ENCODE data around the gene IGF1R. TPM values are rescaled to one million over a fixed set of nuclear protein-coding genes. Genes with fewer than 3 reads are reported as not detected.

Gene IGF1R
- total and polyA plus RNA-seq, 2 of the 13 experiments (the other 11 are each of a cell fraction or from before 2014, with no cell fraction given) = 15.9 to 18.4 TPM

DNA sequence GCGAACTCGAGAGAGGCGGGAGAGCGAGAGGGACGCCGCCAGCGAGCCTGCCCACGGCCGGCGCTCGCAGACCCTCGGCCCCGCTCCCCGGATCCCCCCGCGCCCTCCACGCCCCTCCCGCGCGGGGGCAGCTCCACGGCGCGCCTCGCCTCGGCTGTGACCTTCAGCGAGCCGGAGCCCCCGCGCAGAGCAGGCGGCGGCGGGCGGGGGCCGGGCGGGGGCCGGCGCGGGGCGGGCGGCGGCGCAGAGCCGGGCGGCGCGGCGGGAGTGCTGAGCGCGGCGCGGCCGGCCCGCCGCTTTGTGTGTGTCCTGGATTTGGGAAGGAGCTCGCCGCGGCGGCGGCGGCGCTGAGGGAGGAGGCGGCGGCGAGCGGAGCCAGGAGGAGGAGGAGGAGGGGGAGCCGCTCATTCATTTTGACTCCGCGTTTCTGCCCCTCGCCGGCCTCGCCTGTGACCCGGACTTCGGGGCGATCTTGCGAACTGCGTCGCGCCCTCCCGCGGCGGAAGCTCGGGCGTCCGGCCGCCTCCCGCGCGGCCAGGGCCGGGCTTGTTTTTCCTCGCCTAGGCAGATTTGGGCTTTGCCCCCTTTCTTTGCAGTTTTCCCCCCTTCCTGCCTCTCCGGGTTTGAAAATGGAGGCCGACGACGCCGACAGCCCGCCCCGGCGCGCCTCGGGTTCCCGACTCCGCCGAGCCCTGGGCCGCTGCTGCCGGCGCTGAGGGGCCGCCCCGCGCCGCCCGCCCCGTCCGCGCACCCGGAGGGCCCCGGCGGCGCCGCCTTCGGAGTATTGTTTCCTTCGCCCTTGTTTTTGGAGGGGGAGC is 524 bp downstream of the IGF1R start (continued):
- TF ChIP-seq KDM5B (CRISPR knock-in tag; IDR thresholded peaks at IDR 0.05; ENCODE audit: borderline replicate concordance) (peak; percentile 42; the same call in 1 of the 2 replicates), TEAD2 (CRISPR knock-in tag; IDR thresholded peaks at IDR 0.05) (no peak), ZC3H13 (CRISPR knock-in tag; IDR thresholded peaks at IDR 0.05) (0 out of 2 replicates have a peak, but pooled peaks have one; percentile 50), SAP130 (CRISPR knock-in tag; IDR thresholded peaks at IDR 0.05; ENCODE audit: low read depth) (peak; percentile 56; the same call in 1 of the 2 replicates), RBFOX2 (IDR thresholded peaks at IDR 0.05; ENCODE audit: low read depth, low read length) (peak; percentile 71), ZNF747 (CRISPR knock-in tag; IDR thresholded peaks at IDR 0.05; ENCODE audit: borderline replicate concordance) (0 out of 2 replicates have a peak, but pooled peaks have one; percentile 30), POLR2A (IDR thresholded peaks at IDR 0.05; ENCODE audit: insufficient read depth in 1 of 2, low read depth in 2 of 2, low read length in 2 of 2) (0 out of 4 replicates have a peak, but pooled peaks have one; percentile 39 to 43), KLF9 (CRISPR knock-in tag; IDR thresholded peaks at IDR 0.05; ENCODE audit: low read depth) (no peak), ZNF790 (CRISPR knock-in tag; IDR thresholded peaks at IDR 0.05; ENCODE audit: borderline replicate concordance) (0 out of 2 replicates have a peak, but pooled peaks have one; percentile 33), ZFP82 (CRISPR knock-in tag; IDR thresholded peaks at IDR 0.05; ENCODE audit: borderline replicate concordance) (0 out of 2 replicates have a peak, but pooled peaks have one; percentile 17), ZNF296 (CRISPR knock-in tag; conservative IDR thresholded peaks at IDR 0.05) (no peak), NCOA1 (CRISPR knock-in tag; IDR thresholded peaks at IDR 0.05) (0 out of 2 replicates have a peak, but pooled peaks have one; percentile 10), YEATS4 (CRISPR knock-in tag; IDR thresholded peaks at IDR 0.05; ENCODE audit: borderline replicate concordance) (0 out of 2 replicates have a peak, but pooled peaks have one; percentile 6)
- TF ChIP-seq, protein P1, sequence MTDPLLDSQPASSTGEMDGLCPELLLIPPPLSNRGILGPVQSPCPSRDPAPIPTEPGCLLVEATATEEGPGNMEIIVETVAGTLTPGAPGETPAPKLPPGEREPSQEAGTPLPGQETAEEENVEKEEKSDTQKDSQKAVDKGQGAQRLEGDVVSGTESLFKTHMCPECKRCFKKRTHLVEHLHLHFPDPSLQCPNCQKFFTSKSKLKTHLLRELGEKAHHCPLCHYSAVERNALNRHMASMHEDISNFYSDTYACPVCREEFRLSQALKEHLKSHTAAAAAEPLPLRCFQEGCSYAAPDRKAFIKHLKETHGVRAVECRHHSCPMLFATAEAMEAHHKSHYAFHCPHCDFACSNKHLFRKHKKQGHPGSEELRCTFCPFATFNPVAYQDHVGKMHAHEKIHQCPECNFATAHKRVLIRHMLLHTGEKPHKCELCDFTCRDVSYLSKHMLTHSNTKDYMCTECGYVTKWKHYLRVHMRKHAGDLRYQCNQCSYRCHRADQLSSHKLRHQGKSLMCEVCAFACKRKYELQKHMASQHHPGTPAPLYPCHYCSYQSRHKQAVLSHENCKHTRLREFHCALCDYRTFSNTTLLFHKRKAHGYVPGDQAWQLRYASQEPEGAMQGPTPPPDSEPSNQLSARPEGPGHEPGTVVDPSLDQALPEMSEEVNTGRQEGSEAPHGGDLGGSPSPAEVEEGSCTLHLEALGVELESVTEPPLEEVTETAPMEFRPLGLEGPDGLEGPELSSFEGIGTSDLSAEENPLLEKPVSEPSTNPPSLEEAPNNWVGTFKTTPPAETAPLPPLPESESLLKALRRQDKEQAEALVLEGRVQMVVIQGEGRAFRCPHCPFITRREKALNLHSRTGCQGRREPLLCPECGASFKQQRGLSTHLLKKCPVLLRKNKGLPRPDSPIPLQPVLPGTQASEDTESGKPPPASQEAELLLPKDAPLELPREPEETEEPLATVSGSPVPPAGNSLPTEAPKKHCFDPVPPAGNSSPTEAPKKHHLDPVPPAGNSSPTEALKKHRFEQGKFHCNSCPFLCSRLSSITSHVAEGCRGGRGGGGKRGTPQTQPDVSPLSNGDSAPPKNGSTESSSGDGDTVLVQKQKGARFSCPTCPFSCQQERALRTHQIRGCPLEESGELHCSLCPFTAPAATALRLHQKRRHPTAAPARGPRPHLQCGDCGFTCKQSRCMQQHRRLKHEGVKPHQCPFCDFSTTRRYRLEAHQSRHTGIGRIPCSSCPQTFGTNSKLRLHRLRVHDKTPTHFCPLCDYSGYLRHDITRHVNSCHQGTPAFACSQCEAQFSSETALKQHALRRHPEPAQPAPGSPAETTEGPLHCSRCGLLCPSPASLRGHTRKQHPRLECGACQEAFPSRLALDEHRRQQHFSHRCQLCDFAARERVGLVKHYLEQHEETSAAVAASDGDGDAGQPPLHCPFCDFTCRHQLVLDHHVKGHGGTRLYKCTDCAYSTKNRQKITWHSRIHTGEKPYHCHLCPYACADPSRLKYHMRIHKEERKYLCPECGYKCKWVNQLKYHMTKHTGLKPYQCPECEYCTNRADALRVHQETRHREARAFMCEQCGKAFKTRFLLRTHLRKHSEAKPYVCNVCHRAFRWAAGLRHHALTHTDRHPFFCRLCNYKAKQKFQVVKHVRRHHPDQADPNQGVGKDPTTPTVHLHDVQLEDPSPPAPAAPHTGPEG (CRISPR knock-in tag; IDR thresholded peaks at IDR 0.05) = peak; percentile 7; the same call in 1 of the 2 replicates
- TF ChIP-seq, protein P2, sequence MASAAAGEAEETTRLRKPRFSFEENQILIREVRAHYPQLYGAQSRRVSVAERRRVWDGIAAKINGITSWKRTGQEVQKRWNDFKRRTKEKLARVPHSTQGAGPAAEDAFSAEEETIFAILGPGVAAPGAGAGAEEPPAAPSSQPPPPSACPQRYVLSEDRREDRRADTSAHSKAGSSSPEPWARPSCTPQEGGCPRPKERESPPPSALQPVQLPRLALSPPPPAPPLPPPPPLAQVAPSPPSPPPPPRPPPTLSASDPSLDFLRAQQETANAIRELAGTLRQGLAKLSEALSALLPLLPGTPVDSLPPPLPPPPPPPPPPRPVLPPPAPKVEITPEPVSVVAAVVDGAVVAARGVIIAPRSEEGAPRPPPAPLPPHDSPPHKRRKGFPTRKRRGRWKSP (CRISPR knock-in tag; IDR thresholded peaks at IDR 0.05) = 0 out of 2 replicates have a peak, but pooled peaks have one; percentile 23
